Pons (tissue), 1 donor: ENCODE results near the gene DIDO1.
"Not testable (repeated sequence)": the region's sequence is repeated elsewhere in the genome, so short reads cannot be mapped to it uniquely, and the experiment has no call there.

Experiments
- DNase-seq: peaks from one replicate; pipeline ENCODE4 v3.0.0-alpha.2; 2016; ENCODE audit warnings: low spot score

DIDO1 gene

GRCh38 chr20:62854121-62854520 lies 72.2 kb downstream of the DIDO1 start:
- no peak for DNase-seq

GRCh38 chr20:62853304-62853703 lies 73.0 kb downstream of the DIDO1 start:
- not testable (repeated sequence) for DNase-seq

- no peak for DNase-seq
Measured at GRCh38 chr20:62852841-62853240, 73.5 kb downstream of the DIDO1 start.

- no peak for DNase-seq
Measured at GRCh38 chr20:62852196-62852595, 74.1 kb downstream of the DIDO1 start.

- peak; percentile 86 for DNase-seq
Measured at GRCh38 chr20:62850333-62850974, 75.9 kb downstream of the DIDO1 start.

- no peak for DNase-seq
Measured at GRCh38 chr20:62849431-62849830, 76.9 kb downstream of the DIDO1 start.

GRCh38 chr20:62848917-62849316 lies 77.4 kb downstream of the DIDO1 start:
- DNase-seq, result not testable (repeated sequence)

GRCh38 chr20:62846166-62846890 lies 80.0 kb downstream of the DIDO1 start:
- DNase-seq, result no peak

- DNase-seq, result no peak
Measured at GRCh38 chr20:62845416-62846160, 80.7 kb downstream of the DIDO1 start.

- no peak for DNase-seq
Measured at GRCh38 chr20:62844182-62844581, 82.1 kb downstream of the DIDO1 start.

GRCh38 chr20:62843656-62844055 lies 82.6 kb downstream of the DIDO1 start:
- no peak for DNase-seq

GRCh38 chr20:62841705-62842212 lies 84.5 kb downstream of the DIDO1 start:
- DNase-seq, result no peak

- DNase-seq, result no peak
Measured at GRCh38 chr20:62840244-62841197, 85.8 kb downstream of the DIDO1 start.

- DNase-seq, result no peak
Measured at GRCh38 chr20:62839816-62840215, 86.5 kb downstream of the DIDO1 start.

GRCh38 chr20:62839261-62839660 lies 87.0 kb downstream of the DIDO1 start:
- DNase-seq, result no peak

GRCh38 chr20:62838128-62838891 lies 88.0 kb downstream of the DIDO1 start:
- no peak for DNase-seq

GRCh38 chr20:62837790-62838127 lies 88.5 kb downstream of the DIDO1 start:
- DNase-seq, result no peak

GRCh38 chr20:62836967-62837490 lies 89.3 kb downstream of the DIDO1 start:
- no peak for DNase-seq

GRCh38 chr20:62835931-62836861 lies 90.1 kb downstream of the DIDO1 start:
- no peak for DNase-seq
